HFFc6 (cell line): ENCODE data around the gene HNRNPH2. TPM values are rescaled to one million over a fixed set of nuclear protein-coding genes. Genes with fewer than 3 reads are reported as not detected.

Experiments used
- DNase-seq: peaks from one replicate; pipeline ENCODE4 v3.0.0-alpha.2; 2018
- H3K27ac Mint-ChIP-seq: 2 replicates; pipeline ENCODE4 v1.8.0; 2020; ENCODE audit warnings: mild to moderate bottlenecking, mixed read lengths
- H3K27me3 Mint-ChIP-seq: 2 replicates; pipeline ENCODE4 v1.8.0; 2021; ENCODE audit warnings: mild to moderate bottlenecking, moderate library complexity, mixed read lengths; ENCODE audit not compliant: insufficient read depth
- H3K36me3 Mint-ChIP-seq: 2 replicates; pipeline ENCODE4 v1.8.0; 2021; ENCODE audit warnings: low read depth, mixed read lengths
- H3K4me1 Mint-ChIP-seq: 2 replicates; pipeline ENCODE4 v1.8.0; 2020; ENCODE audit warnings: low read depth, mixed read lengths
- H3K4me3 Mint-ChIP-seq: 2 replicates; pipeline ENCODE4 v1.8.0; 2020; ENCODE audit warnings: mild to moderate bottlenecking, moderate library complexity, mixed read lengths
- H3K9me3 Mint-ChIP-seq: 2 replicates; pipeline ENCODE4 v1.8.0; 2020; ENCODE audit warnings: mild to moderate bottlenecking, mixed read lengths
- CTCF ChIP-seq: fragments of 200-600 bp; sonication (generic); IDR thresholded peaks from 2 replicates; pipeline ENCODE4 v1.5.0; 2021; ENCODE audit warnings: antibody characterized with exemption, mild to moderate bottlenecking
- long read RNA-seq: library from polyadenylated mRNA; unstranded; transcript quantifications from one replicate; pipeline ENCODE4 v2.0.0, GENCODE V29; 2019
- total RNA-seq, 6 experiments: library from RNA; stranded (reverse); fragmentation: NEBNext Ultra II Directional; extraction: Animal tissue kit (Norgen Biotek cat#: 25700); gene quantifications; 2 replicates in 1 of 6; 3 replicates in 5 of 6; pipeline ENCODE4 v1.2.3, GENCODE V29; 2021

Gene HNRNPH2
- 10 to 100 TPM; 60.5 to 74.5 (median 68.1) TPM for total RNA-seq
- long read RNA-seq, transcript HNRNPH2-201 (2 exons, 2,223 nt), result major isoform, 121 of 134 reads
- long read RNA-seq, partial matches to known transcripts, result 13 of 134 reads
- long read RNA-seq, other reads (novel, unspliced or antisense), result 0 of 134 reads

- no peak for TF ChIP-seq CTCF
- DNase-seq, result peak; percentile 98
- Mint-ChIP-seq H3K4me3 (peak within 1 kb of the TSS; percentile 97), H3K9me3 (no peaks in the 10 kb centered on the region), H3K36me3 (peaks cover 5% of the 10 kb centered on the region; the same call in 1 of the 2 replicates), H3K27ac (peak within 1 kb of the TSS; percentile 97), H3K4me1 (peaks cover 30% of the 10 kb centered on the region), H3K27me3 (no peaks in the 10 kb centered on the region; the same call in 1 of the 2 replicates)
Observed at GRCh38 chrX:101407748-101408531, at the start of gene HNRNPH2, which contains the start of gene GLA. Gene HNRNPH2 (plus strand): TSS chrX:101408222. CDS start chrX:101411989, 3,767 bp downstream. Gene GLA (minus strand): TSS chrX:101407925. CDS start chrX:101407903, 22 bp downstream.

- DNase-seq, result peak; percentile 19
- no peaks in the 10 kb centered on the region for H3K36me3 Mint-ChIP-seq
- H3K27me3 Mint-ChIP-seq, result peaks cover 8% of the 10 kb centered on the region; the same call in 1 of the 2 replicates
- H3K9me3 Mint-ChIP-seq, result no peaks in the 10 kb centered on the region
- H3K4me3 Mint-ChIP-seq, result no peak overlapping the region
- peaks cover 14% of the 10 kb centered on the region for H3K4me1 Mint-ChIP-seq
- TF ChIP-seq CTCF, result no peak
- no peak overlapping the region for H3K27ac Mint-ChIP-seq
Observed at GRCh38 chrX:101359966-101360365, 48.1 kb upstream of the HNRNPH2 start.

GRCh38 chrX:101360390-101360789 lies 47.6 kb upstream of the HNRNPH2 start:
- no peaks in the 10 kb centered on the region for H3K36me3 Mint-ChIP-seq

GRCh38 chrX:101362116-101362515 lies 45.9 kb upstream of the HNRNPH2 start:
- Mint-ChIP-seq H3K4me1 (peaks cover 12% of the 10 kb centered on the region), H3K27me3 (peaks cover 8% of the 10 kb centered on the region; the same call in 1 of the 2 replicates), H3K9me3 (no peaks in the 10 kb centered on the region), H3K27ac (no peak overlapping the region), H3K36me3 (no peaks in the 10 kb centered on the region), H3K4me3 (no peak overlapping the region)
- no peak for DNase-seq
- no peak for TF ChIP-seq CTCF

More at GRCh38 chrX:101360390-101360789, 47.6 kb upstream of the HNRNPH2 start:
- H3K4me1 Mint-ChIP-seq, result peaks cover 14% of the 10 kb centered on the region
- no peak for TF ChIP-seq CTCF
- no peak for DNase-seq
- H3K27ac Mint-ChIP-seq, result no peak overlapping the region
- no peak overlapping the region for H3K4me3 Mint-ChIP-seq
- H3K27me3 Mint-ChIP-seq, result peaks cover 10% of the 10 kb centered on the region; the same call in 1 of the 2 replicates
- H3K9me3 Mint-ChIP-seq, result no peaks in the 10 kb centered on the region

- peaks cover 8% of the 10 kb centered on the region; the same call in 1 of the 2 replicates for H3K27me3 Mint-ChIP-seq
- no peaks in the 10 kb centered on the region for H3K9me3 Mint-ChIP-seq
- H3K27ac Mint-ChIP-seq, result no peak overlapping the region
- no peak for TF ChIP-seq CTCF
- no peak overlapping the region for H3K4me3 Mint-ChIP-seq
- no peak for DNase-seq
- peaks cover 8% of the 10 kb centered on the region for H3K4me1 Mint-ChIP-seq
- no peaks in the 10 kb centered on the region for H3K36me3 Mint-ChIP-seq
Observed at GRCh38 chrX:101362757-101363156, 45.3 kb upstream of the HNRNPH2 start.
